Panc1 (cell line): ENCODE data around the gene GNAT2. TPM values are rescaled to one million over a fixed set of nuclear protein-coding genes. Genes with fewer than 3 reads are reported as not detected.

Experiments used
- ATAC-seq: fragments of 200-7000 bp; cut with Tn5 transposase; 2 replicates; pipeline ENCODE4 v1.9.1; 2020; ENCODE audit warnings: mild to moderate bottlenecking, moderate library complexity
- BruUV-seq: library from RNA; stranded (reverse); fragments of 400-500 nt; replicated peaks from 2 replicates; lab custom pipeline; 2021; lab: Mats Ljungman, UMichigan
- CTCF ChIA-PET: fragments of 300-600 bp; sonication (Branson Sonifier 250); formaldehyde crosslinking; loops from one replicate; lab custom pipeline; 2022; ENCODE audit warnings: antibody characterized with exemption; lab: Charles Lee
- POLR2A ChIA-PET: fragments of 300-600 bp; sonication (Branson Sonifier 250); formaldehyde crosslinking; loops from one replicate; lab custom pipeline; 2022; ENCODE audit warnings: antibody characterized with exemption; lab: Charles Lee
- DNase-seq: peaks from one replicate; pipeline ENCODE4 v3.0.0-alpha.2; 2010; ENCODE audit warnings: low read depth, low spot score
- H3K27ac ChIP-seq: 2 replicates; pipeline ENCODE4 v1.5.1; 2011; ENCODE audit warnings: mild to moderate bottlenecking, low read length, inconsistent platforms
- H3K27me3 ChIP-seq: fragments of 200-500 bp; sonication (Bioruptor generic); 2 replicates; pipeline ENCODE4 v1.6.0; 2014; ENCODE audit warnings: low read length, inconsistent platforms; ENCODE audit not compliant: control insufficient read depth, insufficient read depth
- H3K36me3 ChIP-seq: fragments of 200-500 bp; sonication (Bioruptor generic); 2 replicates; pipeline ENCODE4 v1.5.1; 2014; ENCODE audit warnings: inconsistent platforms, mild to moderate bottlenecking, low read length, moderate library complexity; ENCODE audit not compliant: control insufficient read depth, insufficient read depth
- H3K4me1 ChIP-seq: 2 replicates; pipeline ENCODE4 v1.5.1; 2011; ENCODE audit warnings: inconsistent platforms, mild to moderate bottlenecking, low read length, moderate library complexity; ENCODE audit not compliant: control insufficient read depth, insufficient read depth
- H3K4me3 ChIP-seq, 2 experiments: 2 replicates each; pipeline ENCODE4 v1.5.1; 2011 to 2012; ENCODE audit warnings: low read depth in 2 of 2, low read length in 2 of 2, mild to moderate bottlenecking in 2 of 2, inconsistent platforms in 1 of 2, moderate library complexity in 1 of 2
- H3K9me3 ChIP-seq: fragments of 200-500 bp; sonication (Bioruptor generic); 2 replicates; pipeline ENCODE4 v1.5.1; 2014; ENCODE audit warnings: low read depth, mild to moderate bottlenecking, inconsistent platforms, low read length, moderate library complexity; ENCODE audit not compliant: control insufficient read depth, insufficient read depth
- CTCF ChIP-seq: fragments of 450-650 bp; IDR thresholded peaks from 2 replicates; pipeline ENCODE4 v1.5.1; 2017; ENCODE audit warnings: mild to moderate bottlenecking
- POLR2AphosphoS5 ChIP-seq: IDR thresholded peaks from 2 replicates; pipeline ENCODE4 v1.6.1; 2012; ENCODE audit warnings: mild to moderate bottlenecking, low read depth, low read length, moderate library complexity
- REST ChIP-seq, 2 experiments: IDR thresholded peaks; 2 replicates each; pipeline ENCODE4 v1.6.1; 2011 to 2012; ENCODE audit warnings: low read depth in 2 of 2, control low read depth in 1 of 2, low read length in 1 of 2, mild to moderate bottlenecking in 1 of 2, moderate library complexity in 1 of 2; ENCODE audit not compliant: insufficient read depth in 1 of 2
- SIN3A ChIP-seq: IDR thresholded peaks from 2 replicates; pipeline ENCODE4 v1.6.1; 2012; ENCODE audit warnings: low read depth, mild to moderate bottlenecking, low read length, moderate library complexity, borderline replicate concordance; ENCODE audit not compliant: insufficient read depth
- TCF7L2 ChIP-seq: IDR thresholded peaks from 2 replicates; pipeline ENCODE4 v1.6.1; 2011; ENCODE audit warnings: mild to moderate bottlenecking, low read depth, low read length, inconsistent platforms
- in situ Hi-C: cut with HindIII; loops from 2 replicates; pipeline ENCODE4 v1.10.0; 2016; ENCODE audit warnings: low sequenced_read_pairs, low pct_unique_long_range_greater_than_20kb
- intact Hi-C: fragments of 100-400 bp; cut with micrococcal nuclease; formaldehyde crosslinking; loops from one replicate; pipeline ENCODE4 v1.10.0; 2022; ENCODE audit not compliant: unreplicated experiment
- total RNA-seq: library from RNA; stranded (reverse); gene quantifications from one replicate; pipeline ENCODE4 v1.2.1, GENCODE V29; 2021; ENCODE audit not compliant: unreplicated experiment

Gene GNAT2
- total RNA-seq, 1 experiment from 2014 or later: 0.44 TPM

- intact Hi-C loops: no loop called here
- Histone ChIP-seq H3K27ac (no peak overlapping the region), H3K4me3 (no peak overlapping the region), H3K27me3 (no peaks in the 10 kb centered on the region), H3K4me1 (peaks cover 7% of the 10 kb centered on the region), H3K36me3 (no peaks in the 10 kb centered on the region), H3K9me3 (no peaks in the 10 kb centered on the region)
- ATAC-seq (no peak), DNase-seq (no peak)
- POLR2A ChIA-PET: no interaction called here
- in situ Hi-C loops: no loop called here
- BruUV-seq: no TSS peak
- CTCF ChIA-PET: interaction anchor here (0.9 kb wide), 1 partner anchor 39 kb away, joined by 3 read pairs; no protein-coding TSS in a partner anchor
- TF ChIP-seq TCF7L2 (no peak), REST (IDR thresholded peaks at IDR 0.05; ENCODE audit: insufficient read depth in 1 of 2, low read depth in 2 of 2, low read length in 1 of 2) (no peak), SIN3A (no peak), CTCF (no peak), POLR2AphosphoS5 (no peak)
Observed at GRCh38 chr1:109616391-109616790, 3.0 kb downstream of the GNAT2 start.

- Histone ChIP-seq H3K4me3 (no peak overlapping the region), H3K27ac (no peak overlapping the region), H3K36me3 (no peaks in the 10 kb centered on the region), H3K9me3 (no peaks in the 10 kb centered on the region), H3K4me1 (peaks cover 7% of the 10 kb centered on the region), H3K27me3 (no peaks in the 10 kb centered on the region)
- ATAC-seq (no peak), DNase-seq (no peak)
- CTCF ChIA-PET: no interaction called here
- in situ Hi-C loops (no loop called here), intact Hi-C loops (no loop called here)
- no TSS peak for BruUV-seq
- TF ChIP-seq REST (IDR thresholded peaks at IDR 0.05; ENCODE audit: insufficient read depth in 1 of 2, low read depth in 2 of 2, low read length in 1 of 2): no peak
- no peak for TF ChIP-seq CTCF
- no peak for TF ChIP-seq SIN3A
- no peak for TF ChIP-seq POLR2AphosphoS5
- no peak for TF ChIP-seq TCF7L2
- POLR2A ChIA-PET: no interaction called here
Observed at GRCh38 chr1:109615879-109616278, 3.5 kb downstream of the GNAT2 start.
